NCI-H2081 treated with DMSO at 0.1 percent for 48 hours (cell line): ENCODE results near the gene IGFN1.
"Not testable (repeated sequence)": the region's sequence is repeated elsewhere in the genome, so short reads cannot be mapped to it uniquely, and the experiment has no call there.

ENCODE experiments used
- DNase-seq: peaks from one replicate; lab custom pipeline; 2025; lab: John Stamatoyannopoulos, UW

Gene IGFN1

DNA sequence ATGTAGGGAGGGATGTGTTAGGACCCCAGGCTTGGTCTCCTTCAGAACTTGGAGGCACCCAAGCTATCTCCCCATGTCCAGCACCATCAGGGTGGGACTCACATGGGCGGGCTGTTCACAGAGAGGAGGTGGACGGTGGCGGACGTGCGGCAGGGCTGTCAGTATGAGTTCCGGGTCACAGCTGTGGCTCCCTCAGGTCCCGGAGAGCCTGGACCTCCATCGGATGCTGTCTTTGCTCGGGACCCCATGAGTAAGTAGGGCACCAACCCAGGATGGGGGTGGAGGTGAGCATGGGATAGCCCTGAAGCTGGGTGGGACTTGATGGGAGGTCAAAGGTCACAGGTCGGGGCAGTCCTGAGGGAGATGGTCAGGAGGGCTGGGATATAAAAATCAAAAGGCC is 27.8 kb downstream of the IGFN1 start:
- DNase-seq: no peak

DNA sequence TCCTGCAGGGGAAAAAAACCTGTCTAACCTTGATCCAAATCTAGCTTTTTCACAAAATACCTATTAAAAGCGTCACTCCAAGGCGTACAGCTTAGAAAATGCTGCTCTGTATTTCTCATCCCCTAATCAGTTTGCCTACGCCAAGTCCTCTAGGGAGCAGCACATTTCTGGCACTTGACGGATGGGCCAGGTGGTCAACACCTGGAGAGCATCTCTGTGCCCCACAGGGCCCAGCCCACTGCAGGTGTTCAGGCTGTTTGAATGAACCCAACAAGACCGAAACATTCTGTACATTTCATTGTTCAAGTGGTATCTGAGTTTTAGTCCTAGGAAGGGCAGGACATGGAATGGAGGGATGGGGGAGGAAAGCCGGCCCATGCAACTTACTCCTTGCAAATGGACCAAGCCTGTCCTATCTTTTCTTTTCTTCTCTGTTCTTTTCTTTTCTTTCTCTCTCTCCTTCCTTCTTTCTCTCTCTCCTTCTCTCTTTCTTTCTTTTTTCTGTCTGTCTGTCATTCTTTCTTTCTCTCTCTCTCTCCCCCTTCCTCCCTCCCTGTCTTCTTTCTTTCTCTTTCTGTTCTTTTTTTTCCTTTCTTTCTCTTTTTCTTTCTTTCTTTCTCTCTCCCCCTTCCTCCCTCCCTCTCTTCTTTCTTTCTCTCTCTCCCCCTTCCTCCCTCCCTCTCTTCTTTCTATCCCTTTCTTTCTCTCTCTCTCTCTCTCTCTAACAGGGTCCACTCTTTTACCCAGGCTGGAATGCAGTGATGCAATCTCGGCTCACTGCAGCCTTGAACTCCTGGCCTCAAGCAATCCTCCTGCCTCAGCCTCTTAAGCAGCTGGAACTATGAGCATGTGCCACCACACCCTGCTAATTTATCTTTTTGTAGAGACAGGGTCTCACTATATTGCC is 29.1 kb downstream of the IGFN1 start:
- no peak for DNase-seq

GRCh38 chr1:201220388-201220715 is 29.7 kb downstream of the IGFN1 start:
- no peak for DNase-seq

- DNase-seq: no peak
These were observed 30.7 kb downstream of the IGFN1 start for GRCh38 chr1:201221201-201221846.

- no peak for DNase-seq
These were observed 31.5 kb downstream of the IGFN1 start for GRCh38 chr1:201222125-201222524.

- no peak for DNase-seq
These were observed 33.4 kb downstream of the IGFN1 start for GRCh38 chr1:201223852-201224665.

DNA sequence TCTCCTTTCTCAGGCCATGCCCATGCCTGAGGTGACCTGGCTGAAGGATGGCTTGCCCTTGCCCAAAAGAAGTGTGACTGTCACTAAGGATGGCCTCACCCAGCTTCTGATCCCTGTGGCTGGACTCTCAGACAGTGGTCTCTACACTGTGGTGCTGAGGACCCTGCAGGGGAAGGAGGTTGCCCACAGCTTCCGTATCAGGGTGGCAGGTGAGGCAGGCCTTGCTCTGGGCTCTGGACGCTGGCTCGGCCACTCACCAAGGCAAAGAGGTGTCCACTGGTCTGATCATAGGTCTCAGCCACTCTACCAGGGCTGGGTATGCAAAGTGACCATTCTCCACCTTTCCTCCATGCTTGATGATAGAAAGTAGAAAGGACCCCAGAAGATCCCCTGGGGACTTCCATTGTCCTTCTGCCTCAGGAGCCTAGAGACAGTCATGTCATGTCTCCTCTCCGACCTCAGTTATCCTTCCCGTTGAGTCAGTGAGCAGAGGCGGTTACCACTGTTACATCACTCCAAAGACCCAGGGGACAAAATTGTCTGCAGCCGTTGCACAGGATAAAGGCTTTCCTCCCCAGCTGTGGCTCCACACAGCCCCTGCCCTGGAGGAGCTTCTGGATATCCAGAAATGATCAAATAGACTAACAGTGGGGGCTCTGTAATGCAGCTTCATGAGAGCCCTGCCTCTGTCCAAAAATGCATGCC is 34.2 kb downstream of the IGFN1 start:
- DNase-seq: no peak

DNA sequence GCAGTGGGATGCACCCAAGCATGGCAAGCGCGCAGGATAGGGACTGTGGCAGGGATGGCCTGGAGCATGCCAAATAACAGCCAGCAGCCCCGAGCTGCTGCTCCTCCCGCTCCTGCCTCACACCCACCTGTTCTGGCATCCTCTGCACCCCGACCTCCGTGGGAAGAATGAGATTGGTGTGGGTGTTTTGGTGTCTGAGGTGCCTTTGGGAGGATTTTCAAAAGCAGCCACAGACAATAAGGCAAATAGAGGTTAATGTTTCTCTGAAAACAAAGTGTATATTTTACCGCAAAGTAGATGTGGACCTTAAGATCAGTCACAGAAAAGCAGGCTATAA is 35.5 kb downstream of the IGFN1 start:
- DNase-seq: no peak

DNA sequence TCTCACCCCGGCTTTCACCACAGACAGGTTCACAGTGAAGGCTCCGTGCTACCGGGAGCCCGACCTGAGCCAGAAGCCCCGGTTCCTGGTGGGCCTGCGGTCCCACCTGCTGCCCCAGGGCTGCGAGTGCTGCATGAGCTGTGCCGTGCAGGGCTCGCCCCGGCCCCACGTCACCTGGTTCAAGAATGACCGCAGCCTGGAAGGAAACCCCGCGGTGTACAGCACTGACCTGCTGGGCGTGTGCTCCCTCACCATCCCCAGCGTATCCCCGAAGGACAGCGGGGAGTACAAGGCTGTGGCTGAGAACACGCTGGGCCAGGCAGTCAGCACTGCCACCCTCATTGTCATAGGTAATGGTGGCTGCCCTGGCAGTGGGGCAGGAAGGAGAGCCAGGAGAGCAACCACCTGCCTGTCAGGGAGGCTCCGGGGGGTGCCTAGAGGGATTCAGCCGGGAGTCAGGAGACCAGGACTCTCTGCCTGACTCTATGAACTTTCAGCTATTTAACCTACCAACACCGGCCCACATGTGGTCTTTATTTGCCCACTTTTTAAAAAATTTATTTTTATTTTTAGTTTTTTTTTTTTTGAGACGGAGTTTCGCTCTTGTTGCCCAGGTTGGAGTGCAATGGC is 36.4 kb downstream of the IGFN1 start:
- no peak for DNase-seq

- DNase-seq: no peak
These were observed 37.7 kb downstream of the IGFN1 start for GRCh38 chr1:201228011-201228983.

DNA sequence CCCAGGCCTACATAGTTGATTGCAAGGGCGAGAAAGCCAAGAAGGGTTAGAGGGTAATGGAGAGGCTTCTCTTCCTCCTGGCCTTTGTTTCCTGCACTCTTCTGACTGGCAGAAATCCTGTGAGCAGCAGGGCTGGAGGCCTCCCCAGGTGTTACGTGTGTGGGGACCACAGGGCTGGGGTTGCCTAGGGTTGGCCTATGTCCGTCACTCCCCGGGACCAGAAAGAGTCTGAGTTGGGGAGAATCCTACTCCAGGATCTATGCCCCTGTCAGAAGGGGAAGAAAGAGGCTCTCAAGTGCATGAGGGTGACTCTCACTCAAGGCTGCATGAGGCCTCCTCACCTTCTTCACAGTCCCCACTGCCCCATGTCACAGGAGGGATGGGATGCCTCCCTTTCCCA is 38.5 kb downstream of the IGFN1 start:
- no peak for DNase-seq

DNA sequence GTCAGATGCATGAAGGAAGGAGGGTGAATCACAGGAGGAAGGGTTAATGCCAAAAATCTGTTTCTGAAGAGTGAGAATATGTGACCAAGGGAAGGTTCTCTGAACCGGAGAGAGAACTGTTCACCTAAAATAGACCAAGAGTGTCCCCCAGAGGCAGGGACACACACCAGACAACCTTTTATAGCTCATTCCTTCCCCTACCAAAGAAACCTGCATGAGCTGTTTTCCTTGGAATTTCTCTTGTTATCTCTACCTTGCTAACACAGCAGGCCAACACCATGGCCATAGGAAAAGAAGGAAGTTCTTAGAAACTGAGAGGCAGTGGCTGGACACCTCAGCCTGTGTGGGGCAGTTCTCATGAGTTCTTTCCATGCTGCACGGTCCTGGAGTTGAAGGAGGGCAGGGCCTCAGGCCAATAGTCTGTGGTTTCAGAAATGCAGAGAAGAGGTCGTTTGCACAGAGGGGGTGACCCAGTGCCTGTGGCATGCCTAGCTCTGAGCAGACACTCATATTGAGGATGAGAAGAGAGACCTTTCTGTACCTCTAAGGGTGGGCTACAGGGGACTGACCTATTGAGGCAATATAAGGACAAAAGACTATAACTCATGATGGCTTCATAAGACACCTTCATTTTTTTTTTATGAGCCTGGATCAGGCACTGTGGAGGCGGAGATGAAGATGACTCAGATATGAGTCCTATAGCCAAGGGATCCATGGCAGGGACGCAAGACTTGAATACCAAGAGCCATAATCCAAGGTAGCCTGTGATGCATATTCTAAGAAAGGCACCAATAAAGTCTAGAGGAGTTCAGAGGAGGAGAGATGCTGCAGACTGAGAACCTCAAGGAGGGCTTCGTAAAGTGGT is 39.4 kb downstream of the IGFN1 start:
- no peak for DNase-seq

GRCh38 chr1:201230676-201231075 is 40.1 kb downstream of the IGFN1 start:
- DNase-seq: no peak

DNA sequence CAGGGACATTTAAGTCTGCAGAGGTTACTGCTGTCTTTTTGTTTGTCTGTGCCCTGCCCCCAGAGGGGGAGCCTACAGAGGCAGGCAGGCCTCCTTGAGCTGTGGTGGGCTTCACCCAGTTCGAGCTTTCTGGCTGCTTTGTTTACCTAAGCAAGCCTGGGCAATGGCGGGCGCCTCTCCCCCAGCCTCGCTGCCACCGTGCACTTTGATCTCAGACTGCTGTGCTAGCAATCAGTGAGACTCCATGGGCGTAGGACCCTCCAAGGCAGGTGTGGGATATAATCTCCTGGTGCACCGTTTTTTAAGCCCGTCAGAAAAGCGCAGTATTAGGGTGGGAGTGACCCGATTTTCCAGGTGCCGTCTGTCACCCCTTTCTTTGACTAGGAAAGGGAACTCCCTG is 49.0 kb downstream of the IGFN1 start:
- not testable (repeated sequence) for DNase-seq

- DNase-seq: no peak
These were observed 49.5 kb downstream of the IGFN1 start for GRCh38 chr1:201240171-201240570.

GRCh38 chr1:201241736-201242135 is 51.1 kb downstream of the IGFN1 start:
- DNase-seq: no peak

GRCh38 chr1:201245082-201245481 is 54.5 kb downstream of the IGFN1 start:
- DNase-seq: no peak

- DNase-seq: no peak
These were observed 58.3 kb downstream of the IGFN1 start for GRCh38 chr1:201248721-201249559.
